HEK293T (cell line): Measurements from ENCODE around the gene PDGFRB.

Experiments used
- FOXK2 ChIP-seq: fragments of 450-650 bp; IDR thresholded peaks from 2 replicates; pipeline ENCODE4 v1.6.1; 2016; ENCODE audit warnings: mild to moderate bottlenecking
- FOXM1 ChIP-seq: fragments of 450-650 bp; IDR thresholded peaks from 2 replicates; pipeline ENCODE4 v1.6.1; 2017; ENCODE audit warnings: mild to moderate bottlenecking, borderline replicate concordance
- LEF1 ChIP-seq: fragments of 450-650 bp; IDR thresholded peaks from 2 replicates; pipeline ENCODE4 v1.6.1; 2017; ENCODE audit warnings: mild to moderate bottlenecking, borderline replicate concordance
- NFRKB ChIP-seq: fragments of 450-650 bp; IDR thresholded peaks from 2 replicates; pipeline ENCODE4 v1.6.1; 2016; ENCODE audit warnings: mild to moderate bottlenecking, moderate library complexity
- PKNOX1 ChIP-seq: fragments of 450-650 bp; IDR thresholded peaks from 2 replicates; pipeline ENCODE4 v1.6.1; 2016

DNA sequence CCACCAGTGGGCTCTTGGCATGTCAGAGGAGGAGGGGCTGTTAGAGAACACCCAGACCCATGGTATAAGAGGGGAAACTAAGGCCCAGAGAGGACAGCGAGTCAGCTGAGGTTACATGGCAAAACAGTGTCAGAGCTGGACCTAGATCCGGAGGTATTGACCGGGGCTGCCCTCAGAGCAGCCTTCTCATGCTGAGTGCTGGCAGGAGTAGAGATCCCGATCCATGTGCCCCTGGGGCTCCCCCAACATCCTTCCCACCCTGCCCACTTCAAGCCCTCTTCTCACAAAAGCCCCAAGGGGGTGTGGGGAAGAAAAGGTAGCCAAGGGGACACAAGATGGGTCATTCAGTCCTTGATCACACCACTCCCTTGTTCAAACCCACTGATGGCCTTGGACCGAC is 89.2 kb downstream of the PDGFRB start:
- no peak for TF ChIP-seq LEF1
- no peak for TF ChIP-seq NFRKB
- TF ChIP-seq FOXM1, result no peak
- no peak for TF ChIP-seq FOXK2
- TF ChIP-seq PKNOX1, result no peak
